B cell (primary cell): ENCODE data around the gene PRRG4.

Experiments
- EZH2 ChIP-seq: IDR thresholded peaks from 2 replicates; pipeline ENCODE4 v1.6.1; 2012; ENCODE audit warnings: borderline replicate concordance, low read depth, mild to moderate bottlenecking, moderate library complexity, low read length; ENCODE audit not compliant: insufficient read depth, poor library complexity, severe bottlenecking
- TF ChIP-seq, protein P1 (sequence below): fragments of 200-600 bp; IDR thresholded peaks from one replicate; pipeline ENCODE4 v1.8.0; 2022; ENCODE audit warnings: antibody characterized with exemption, mild to moderate bottlenecking

DNA sequence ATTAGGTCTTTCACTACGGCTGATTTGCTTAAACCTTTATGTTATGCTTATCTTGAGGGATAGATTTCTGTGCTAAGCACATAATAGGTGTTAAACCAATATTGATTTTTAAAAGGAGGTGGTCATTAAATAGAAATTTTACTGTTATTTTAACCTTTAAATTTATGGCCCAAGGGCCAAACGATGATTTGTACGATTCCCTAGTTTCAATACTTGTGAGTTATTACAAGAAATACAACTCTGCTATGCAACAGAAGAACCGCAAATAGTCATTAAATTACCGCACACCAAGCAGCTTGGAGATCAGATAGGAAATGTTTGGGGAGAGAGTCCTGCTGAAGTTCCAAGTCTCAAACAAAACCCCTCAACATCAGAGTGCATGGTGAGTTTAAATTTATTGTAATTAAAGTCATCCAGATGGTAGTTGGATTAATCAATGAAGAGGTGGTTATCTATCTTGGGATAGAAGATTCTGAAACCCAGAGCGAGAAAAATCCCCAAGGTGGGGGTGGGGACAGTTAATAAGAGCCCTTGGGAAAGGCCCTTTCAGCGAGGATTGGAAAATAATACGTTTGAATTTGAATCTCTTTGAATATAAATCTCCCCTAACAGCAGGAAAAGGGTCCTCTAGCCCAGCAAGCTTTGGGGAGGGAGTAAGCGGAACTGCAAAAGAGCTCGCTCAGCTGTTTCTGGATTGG is 62.1 kb downstream of the PRRG4 start:
- TF ChIP-seq, protein P1, sequence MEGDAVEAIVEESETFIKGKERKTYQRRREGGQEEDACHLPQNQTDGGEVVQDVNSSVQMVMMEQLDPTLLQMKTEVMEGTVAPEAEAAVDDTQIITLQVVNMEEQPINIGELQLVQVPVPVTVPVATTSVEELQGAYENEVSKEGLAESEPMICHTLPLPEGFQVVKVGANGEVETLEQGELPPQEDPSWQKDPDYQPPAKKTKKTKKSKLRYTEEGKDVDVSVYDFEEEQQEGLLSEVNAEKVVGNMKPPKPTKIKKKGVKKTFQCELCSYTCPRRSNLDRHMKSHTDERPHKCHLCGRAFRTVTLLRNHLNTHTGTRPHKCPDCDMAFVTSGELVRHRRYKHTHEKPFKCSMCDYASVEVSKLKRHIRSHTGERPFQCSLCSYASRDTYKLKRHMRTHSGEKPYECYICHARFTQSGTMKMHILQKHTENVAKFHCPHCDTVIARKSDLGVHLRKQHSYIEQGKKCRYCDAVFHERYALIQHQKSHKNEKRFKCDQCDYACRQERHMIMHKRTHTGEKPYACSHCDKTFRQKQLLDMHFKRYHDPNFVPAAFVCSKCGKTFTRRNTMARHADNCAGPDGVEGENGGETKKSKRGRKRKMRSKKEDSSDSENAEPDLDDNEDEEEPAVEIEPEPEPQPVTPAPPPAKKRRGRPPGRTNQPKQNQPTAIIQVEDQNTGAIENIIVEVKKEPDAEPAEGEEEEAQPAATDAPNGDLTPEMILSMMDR, result no peak
- no peak for TF ChIP-seq EZH2
